DND-41 (cell line): ENCODE data around the gene NKTR.

Source experiments
- ATAC-seq: fragments of 200-7000 bp; cut with Tn5 transposase; 3 replicates; pipeline ENCODE4 v1.9.1; 2021; ENCODE audit warnings: low read depth; ENCODE audit not compliant: insufficient read depth
- DNase-seq: peaks from one replicate; pipeline ENCODE4 v3.0.0-alpha.2; 2020
- H2AFZ ChIP-seq: 2 replicates; pipeline ENCODE4 v1.6.0; 2012; ENCODE audit warnings: low read depth, low read length
- H3K27ac ChIP-seq: 2 replicates; pipeline ENCODE4 v1.5.1; 2012; ENCODE audit warnings: low read length, inconsistent platforms
- H3K27me3 ChIP-seq: fragments of 200-600 bp; sonication (generic); 2 replicates; pipeline ENCODE4 v1.6.0; 2012; ENCODE audit warnings: low read length, mild to moderate bottlenecking, inconsistent platforms; ENCODE audit not compliant: insufficient read depth, poor library complexity
- H3K36me3 ChIP-seq: 2 replicates; pipeline ENCODE4 v1.5.1; 2012; ENCODE audit warnings: low read length, inconsistent platforms; ENCODE audit not compliant: insufficient read depth
- H3K4me1 ChIP-seq: 2 replicates; pipeline ENCODE4 v1.5.1; 2012; ENCODE audit warnings: mild to moderate bottlenecking, low read length; ENCODE audit not compliant: insufficient read depth
- H3K4me2 ChIP-seq: 2 replicates; pipeline ENCODE4 v1.6.0; 2012; ENCODE audit warnings: mild to moderate bottlenecking, moderate library complexity, low read length, inconsistent platforms; ENCODE audit not compliant: insufficient read depth
- H3K4me3 ChIP-seq, 2 experiments: fragments of 200-600 bp in 1 of 2; shearing (Covaris generic) in 1 of 2; 2 replicates each; pipeline ENCODE4 v1.5.1; 2012 to 2016; ENCODE audit warnings: inconsistent platforms in 2 of 2, low read length in 2 of 2, mild to moderate bottlenecking in 2 of 2, low read depth in 1 of 2, moderate library complexity in 1 of 2
- H3K79me2 ChIP-seq: 2 replicates; pipeline ENCODE4 v1.6.0; 2012; ENCODE audit warnings: low read length, inconsistent platforms; ENCODE audit not compliant: insufficient read depth
- H3K9ac ChIP-seq: 2 replicates; pipeline ENCODE4 v1.6.0; 2012; ENCODE audit warnings: low read depth, mild to moderate bottlenecking, inconsistent platforms, low read length, moderate library complexity
- H3K9me3 ChIP-seq: 2 replicates; pipeline ENCODE4 v1.5.1; 2012; ENCODE audit warnings: low read length, moderate library complexity, mild to moderate bottlenecking, inconsistent platforms; ENCODE audit not compliant: insufficient read depth, severe bottlenecking
- H4K20me1 ChIP-seq: 2 replicates; pipeline ENCODE4 v1.6.0; 2012; ENCODE audit warnings: low read length; ENCODE audit not compliant: insufficient read depth
- CTCF ChIP-seq: IDR thresholded peaks from 2 replicates; pipeline ENCODE4 v1.5.1; 2012; ENCODE audit warnings: borderline replicate concordance, low read length, moderate library complexity, mild to moderate bottlenecking; ENCODE audit not compliant: poor library complexity, severe bottlenecking; ENCODE audit errors: extremely low read depth
- EZH2 ChIP-seq: IDR thresholded peaks from 3 replicates; pipeline ENCODE4 v1.6.1; 2012; ENCODE audit warnings: borderline replicate concordance, low read depth, mild to moderate bottlenecking, moderate library complexity, low read length, inconsistent platforms; ENCODE audit not compliant: severe bottlenecking

Gene NKTR

GRCh38 chr3:42688487-42689420 is 88.3 kb downstream of the NKTR start:
- no peak overlapping the region for H3K27ac ChIP-seq
- 0 out of 2 replicates have a peak, but pooled peaks cover 5% of the 10 kb centered on the region for H4K20me1 ChIP-seq
- H3K4me1 ChIP-seq: no peaks in the 10 kb centered on the region
- no peak overlapping the region for H2AFZ ChIP-seq
- no peak for ATAC-seq
- TF ChIP-seq CTCF (no peak), EZH2 (no peak)
- H3K36me3 ChIP-seq: no peaks in the 10 kb centered on the region
- no peak overlapping the region for H3K4me3 ChIP-seq
- H3K9ac ChIP-seq: no peak overlapping the region
- no peak overlapping the region for H3K4me2 ChIP-seq
- no peak for DNase-seq
- H3K9me3 ChIP-seq: no peaks in the 10 kb centered on the region
- no peaks in the 10 kb centered on the region for H3K27me3 ChIP-seq
- no peaks in the 10 kb centered on the region for H3K79me2 ChIP-seq

GRCh38 chr3:42689421-42690014 is 89.0 kb downstream of the NKTR start:
- H3K4me3 ChIP-seq: no peak overlapping the region
- no peak overlapping the region for H3K9ac ChIP-seq
- H2AFZ ChIP-seq: no peak overlapping the region
- H3K4me2 ChIP-seq: no peak overlapping the region
- no peaks in the 10 kb centered on the region for H3K9me3 ChIP-seq
- H3K27me3 ChIP-seq: no peaks in the 10 kb centered on the region
- DNase-seq (no peak), ATAC-seq (no peak)
- no peaks in the 10 kb centered on the region for H3K4me1 ChIP-seq
- no peaks in the 10 kb centered on the region for H3K79me2 ChIP-seq
- 0 out of 2 replicates have a peak, but pooled peaks cover 5% of the 10 kb centered on the region for H4K20me1 ChIP-seq
- no peak for TF ChIP-seq CTCF
- TF ChIP-seq EZH2: no peak
- H3K27ac ChIP-seq: no peak overlapping the region
- H3K36me3 ChIP-seq: no peaks in the 10 kb centered on the region

GRCh38 chr3:42690191-42690590 is 89.7 kb downstream of the NKTR start:
- Histone ChIP-seq H3K27me3 (no peaks in the 10 kb centered on the region), H3K4me3 (no peak overlapping the region), H3K36me3 (no peaks in the 10 kb centered on the region), H3K79me2 (no peaks in the 10 kb centered on the region), H3K9ac (no peak overlapping the region), H3K27ac (no peak overlapping the region), H3K9me3 (no peaks in the 10 kb centered on the region), H2AFZ (no peak overlapping the region), H3K4me2 (no peak overlapping the region), H3K4me1 (no peaks in the 10 kb centered on the region), H4K20me1 (0 out of 2 replicates have a peak, but pooled peaks cover 5% of the 10 kb centered on the region)
- ATAC-seq: no peak
- no peak for DNase-seq
- no peak for TF ChIP-seq EZH2
- no peak for TF ChIP-seq CTCF
